PFSK-1 (cell line): ENCODE data around the gene KLF7.

Source experiments
- FOXP2 ChIP-seq: optimal IDR thresholded peaks from 2 replicates; pipeline ENCODE3; 2011; ENCODE audit warnings: borderline replicate concordance, control low read depth, inconsistent platforms; ENCODE audit not compliant: insufficient read depth; ENCODE audit errors: extremely low read length, extremely low read depth
- POLR2AphosphoS5 ChIP-seq: IDR thresholded peaks from 2 replicates; pipeline ENCODE4 v1.6.1; 2012; ENCODE audit warnings: low read depth, mild to moderate bottlenecking, control low read depth, low read length, moderate library complexity
- REST ChIP-seq, 2 experiments: IDR thresholded peaks; 2 replicates each; pipeline versions ENCODE4 v1.6.1 to v1.8.0; 2011 to 2012; ENCODE audit warnings: low read depth in 2 of 2, low read length in 2 of 2, control low read depth in 1 of 2, inconsistent platforms in 1 of 2, mild to moderate bottlenecking in 1 of 2, moderate library complexity in 1 of 2; ENCODE audit not compliant: insufficient read depth in 1 of 2
- SIN3A ChIP-seq: IDR thresholded peaks from 2 replicates; pipeline ENCODE4 v1.6.1; 2012; ENCODE audit warnings: mild to moderate bottlenecking, low read length, moderate library complexity, borderline replicate concordance; ENCODE audit not compliant: insufficient read depth
- TAF1 ChIP-seq: IDR thresholded peaks from 2 replicates; pipeline ENCODE4 v1.6.1; 2012; ENCODE audit warnings: low read length, control low read depth, borderline replicate concordance; ENCODE audit not compliant: insufficient read depth

DNA sequence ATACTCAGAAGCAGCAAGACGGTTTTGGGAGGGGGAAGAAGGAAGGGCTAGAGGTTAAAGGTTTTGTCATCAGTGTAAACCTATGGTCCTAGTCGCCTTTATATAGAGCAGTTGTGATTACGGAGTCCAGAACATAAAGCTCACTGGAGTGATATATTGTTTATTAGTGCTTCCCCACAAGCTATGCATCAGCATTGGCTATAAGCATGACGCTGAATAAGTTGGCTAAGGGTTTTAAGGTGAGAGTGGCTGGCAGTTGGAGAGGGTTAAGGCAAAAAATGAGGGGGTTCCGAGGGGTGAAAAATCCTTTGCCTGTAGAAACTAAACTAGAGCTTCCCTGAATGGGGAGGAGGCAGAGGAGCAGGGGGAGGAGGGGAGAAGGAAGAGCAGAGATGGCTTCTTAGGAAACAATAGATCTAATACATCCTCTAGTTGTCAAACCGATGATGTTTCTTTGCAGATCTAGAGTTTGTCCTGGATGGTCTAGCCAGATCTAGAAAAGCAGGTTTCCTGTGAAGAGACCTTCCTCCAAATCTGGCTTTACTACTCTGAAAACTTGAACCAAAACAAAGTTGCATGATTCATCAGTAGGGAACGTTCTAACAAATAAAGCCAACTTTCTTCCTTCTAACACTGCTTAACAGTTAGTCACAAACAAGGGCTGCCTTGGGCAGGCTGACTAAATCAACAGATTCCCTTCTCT is 2.5 kb downstream of the KLF7 start:
- TF ChIP-seq SIN3A (no peak), TAF1 (no peak), FOXP2 (no peak), POLR2AphosphoS5 (no peak), REST (IDR thresholded peaks at IDR 0.05; ENCODE audit: insufficient read depth in 1 of 2, low read depth in 2 of 2, low read length in 2 of 2) (no peak)
